GM23338 (cell line): ENCODE data around the gene SYP.
"Not testable (repeated sequence)": the region's sequence is repeated elsewhere in the genome, so short reads cannot be mapped to it uniquely, and the experiment has no call there.

ENCODE experiments used
- CREB1 ChIP-seq: fragments of 250-450 bp; sonication (Bioruptor Pico); IDR thresholded peaks from 2 replicates; pipeline ENCODE4 v1.5.0; 2020; ENCODE audit warnings: low read depth, mild to moderate bottlenecking, moderate library complexity
- EZH2 ChIP-seq: fragments of 200-600 bp; sonication (generic); IDR thresholded peaks from one replicate; pipeline ENCODE4 v1.8.0; 2017; ENCODE audit warnings: antibody characterized with exemption, mild to moderate bottlenecking, low read depth; ENCODE audit not compliant: unreplicated experiment
- EZH2phosphoT487 ChIP-seq: fragments of 200-600 bp; sonication (generic); IDR thresholded peaks from one replicate; pipeline ENCODE4 v1.8.1; 2018; ENCODE audit warnings: antibody characterized with exemption; ENCODE audit not compliant: unreplicated experiment
- JUNB ChIP-seq: IDR thresholded peaks from one replicate; pipeline ENCODE4 v1.6.1; 2016; ENCODE audit warnings: antibody characterized with exemption; ENCODE audit not compliant: unreplicated experiment
- POLR2AphosphoS5 ChIP-seq: IDR thresholded peaks from 2 replicates; pipeline ENCODE4 v1.6.1; 2016; ENCODE audit warnings: antibody characterized with exemption, low read depth
- TF ChIP-seq, protein P1 (sequence below), 2 experiments: fragments of 200-600 bp in 1 of 2; sonication (generic) in 1 of 2; conservative IDR thresholded peaks; 2 replicates each; pipeline versions ENCODE4 v1.5.1 to v1.6.1; 2016 to 2017; ENCODE audit warnings: antibody characterized with exemption in 2 of 2, low read depth in 2 of 2, mild to moderate bottlenecking in 2 of 2, moderate library complexity in 1 of 2
- TF ChIP-seq, protein P2 (sequence below): IDR thresholded peaks from one replicate; pipeline ENCODE4 v1.6.1; 2018; ENCODE audit warnings: antibody characterized with exemption; ENCODE audit not compliant: unreplicated experiment
- TF ChIP-seq, protein P3 (sequence below): IDR thresholded peaks from 2 replicates; pipeline ENCODE4 v1.6.1; 2016; ENCODE audit warnings: antibody characterized with exemption

DNA sequence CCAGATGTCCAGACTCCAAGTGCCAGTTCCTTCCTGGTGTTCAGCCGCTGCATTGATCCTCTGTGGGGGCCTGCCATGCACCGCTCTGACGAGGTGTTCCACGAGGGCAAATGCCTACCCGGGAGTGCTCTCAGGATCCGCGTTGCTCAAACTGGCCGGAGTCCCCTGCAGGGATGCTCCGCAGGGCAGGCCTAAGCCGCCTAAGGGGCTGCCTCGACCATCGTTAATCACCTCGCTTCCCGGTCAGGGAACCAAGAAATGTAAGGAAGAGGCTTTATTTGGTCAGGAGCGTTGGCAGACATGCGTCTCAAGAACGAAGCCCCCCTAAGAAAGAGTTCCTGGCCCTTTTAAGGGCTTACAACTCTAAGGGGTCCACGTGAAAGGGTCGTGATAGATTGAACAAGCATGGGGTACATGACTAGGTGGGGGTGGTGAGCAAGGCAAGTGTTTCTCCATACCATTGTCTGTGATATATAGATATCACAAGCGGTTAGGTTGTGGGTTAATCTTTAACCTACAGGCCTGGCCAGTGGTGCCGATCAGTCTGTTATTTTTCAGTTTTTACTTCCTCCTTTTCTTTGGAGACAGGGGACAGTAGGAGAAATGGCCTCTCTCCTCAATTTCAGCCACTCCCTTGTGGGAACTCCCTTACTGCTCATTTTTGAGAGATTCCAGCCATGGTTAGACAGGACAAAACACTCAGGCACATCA, 51.4 kb downstream of the SYP start:
- TF ChIP-seq, protein P1, sequence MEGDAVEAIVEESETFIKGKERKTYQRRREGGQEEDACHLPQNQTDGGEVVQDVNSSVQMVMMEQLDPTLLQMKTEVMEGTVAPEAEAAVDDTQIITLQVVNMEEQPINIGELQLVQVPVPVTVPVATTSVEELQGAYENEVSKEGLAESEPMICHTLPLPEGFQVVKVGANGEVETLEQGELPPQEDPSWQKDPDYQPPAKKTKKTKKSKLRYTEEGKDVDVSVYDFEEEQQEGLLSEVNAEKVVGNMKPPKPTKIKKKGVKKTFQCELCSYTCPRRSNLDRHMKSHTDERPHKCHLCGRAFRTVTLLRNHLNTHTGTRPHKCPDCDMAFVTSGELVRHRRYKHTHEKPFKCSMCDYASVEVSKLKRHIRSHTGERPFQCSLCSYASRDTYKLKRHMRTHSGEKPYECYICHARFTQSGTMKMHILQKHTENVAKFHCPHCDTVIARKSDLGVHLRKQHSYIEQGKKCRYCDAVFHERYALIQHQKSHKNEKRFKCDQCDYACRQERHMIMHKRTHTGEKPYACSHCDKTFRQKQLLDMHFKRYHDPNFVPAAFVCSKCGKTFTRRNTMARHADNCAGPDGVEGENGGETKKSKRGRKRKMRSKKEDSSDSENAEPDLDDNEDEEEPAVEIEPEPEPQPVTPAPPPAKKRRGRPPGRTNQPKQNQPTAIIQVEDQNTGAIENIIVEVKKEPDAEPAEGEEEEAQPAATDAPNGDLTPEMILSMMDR (conservative IDR thresholded peaks at IDR 0.05; ENCODE audit: low read depth in 2 of 2): not testable (repeated sequence)
- TF ChIP-seq EZH2phosphoT487; EZH2; POLR2AphosphoS5; CREB1 (CRISPR knock-in tag); JUNB: not testable (repeated sequence)
- TF ChIP-seq, protein P2, sequence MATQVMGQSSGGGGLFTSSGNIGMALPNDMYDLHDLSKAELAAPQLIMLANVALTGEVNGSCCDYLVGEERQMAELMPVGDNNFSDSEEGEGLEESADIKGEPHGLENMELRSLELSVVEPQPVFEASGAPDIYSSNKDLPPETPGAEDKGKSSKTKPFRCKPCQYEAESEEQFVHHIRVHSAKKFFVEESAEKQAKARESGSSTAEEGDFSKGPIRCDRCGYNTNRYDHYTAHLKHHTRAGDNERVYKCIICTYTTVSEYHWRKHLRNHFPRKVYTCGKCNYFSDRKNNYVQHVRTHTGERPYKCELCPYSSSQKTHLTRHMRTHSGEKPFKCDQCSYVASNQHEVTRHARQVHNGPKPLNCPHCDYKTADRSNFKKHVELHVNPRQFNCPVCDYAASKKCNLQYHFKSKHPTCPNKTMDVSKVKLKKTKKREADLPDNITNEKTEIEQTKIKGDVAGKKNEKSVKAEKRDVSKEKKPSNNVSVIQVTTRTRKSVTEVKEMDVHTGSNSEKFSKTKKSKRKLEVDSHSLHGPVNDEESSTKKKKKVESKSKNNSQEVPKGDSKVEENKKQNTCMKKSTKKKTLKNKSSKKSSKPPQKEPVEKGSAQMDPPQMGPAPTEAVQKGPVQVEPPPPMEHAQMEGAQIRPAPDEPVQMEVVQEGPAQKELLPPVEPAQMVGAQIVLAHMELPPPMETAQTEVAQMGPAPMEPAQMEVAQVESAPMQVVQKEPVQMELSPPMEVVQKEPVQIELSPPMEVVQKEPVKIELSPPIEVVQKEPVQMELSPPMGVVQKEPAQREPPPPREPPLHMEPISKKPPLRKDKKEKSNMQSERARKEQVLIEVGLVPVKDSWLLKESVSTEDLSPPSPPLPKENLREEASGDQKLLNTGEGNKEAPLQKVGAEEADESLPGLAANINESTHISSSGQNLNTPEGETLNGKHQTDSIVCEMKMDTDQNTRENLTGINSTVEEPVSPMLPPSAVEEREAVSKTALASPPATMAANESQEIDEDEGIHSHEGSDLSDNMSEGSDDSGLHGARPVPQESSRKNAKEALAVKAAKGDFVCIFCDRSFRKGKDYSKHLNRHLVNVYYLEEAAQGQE: not testable (repeated sequence)
- TF ChIP-seq, protein P3, sequence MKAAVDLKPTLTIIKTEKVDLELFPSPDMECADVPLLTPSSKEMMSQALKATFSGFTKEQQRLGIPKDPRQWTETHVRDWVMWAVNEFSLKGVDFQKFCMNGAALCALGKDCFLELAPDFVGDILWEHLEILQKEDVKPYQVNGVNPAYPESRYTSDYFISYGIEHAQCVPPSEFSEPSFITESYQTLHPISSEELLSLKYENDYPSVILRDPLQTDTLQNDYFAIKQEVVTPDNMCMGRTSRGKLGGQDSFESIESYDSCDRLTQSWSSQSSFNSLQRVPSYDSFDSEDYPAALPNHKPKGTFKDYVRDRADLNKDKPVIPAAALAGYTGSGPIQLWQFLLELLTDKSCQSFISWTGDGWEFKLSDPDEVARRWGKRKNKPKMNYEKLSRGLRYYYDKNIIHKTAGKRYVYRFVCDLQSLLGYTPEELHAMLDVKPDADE: not testable (repeated sequence)
